GM19395 (cell line): Measurements from ENCODE around the gene BCAS3.

ENCODE experiments used
- ATAC-seq: cut with Tn5 transposase; IDR thresholded peaks from one replicate; pipeline ENCODE4 v1.9.1; 2021; ENCODE audit warnings: mild to moderate bottlenecking, moderate library complexity; ENCODE audit not compliant: unreplicated experiment

BCAS3 gene

GRCh38 chr17:61401389-61402072 is 723.9 kb downstream of the BCAS3 start:
- no peak for ATAC-seq

- no peak for ATAC-seq
These were observed 724.5 kb downstream of the BCAS3 start for GRCh38 chr17:61402073-61402541.

GRCh38 chr17:61402978-61403800 is 725.5 kb downstream of the BCAS3 start:
- no peak for ATAC-seq

- no peak for ATAC-seq
These were observed 726.4 kb downstream of the BCAS3 start for GRCh38 chr17:61403801-61404662.

- ATAC-seq = no peak
These were observed 726.9 kb downstream of the BCAS3 start for GRCh38 chr17:61404663-61404912.

- ATAC-seq = no peak
These were observed 727.4 kb downstream of the BCAS3 start for GRCh38 chr17:61404913-61405685.

GRCh38 chr17:61405686-61406536 is 728.3 kb downstream of the BCAS3 start:
- no peak for ATAC-seq

GRCh38 chr17:61406537-61406845 is 728.8 kb downstream of the BCAS3 start:
- ATAC-seq = no peak

GRCh38 chr17:61406971-61407911 is 729.6 kb downstream of the BCAS3 start:
- no peak for ATAC-seq

GRCh38 chr17:61408151-61409041 is 730.7 kb downstream of the BCAS3 start:
- no peak for ATAC-seq

GRCh38 chr17:61409301-61410112 is 731.9 kb downstream of the BCAS3 start:
- no peak for ATAC-seq

GRCh38 chr17:61410141-61411010 is 732.7 kb downstream of the BCAS3 start:
- ATAC-seq = no peak

- ATAC-seq = no peak
These were observed 733.3 kb downstream of the BCAS3 start for GRCh38 chr17:61411011-61411260.

- ATAC-seq = peak; percentile 5
These were observed 733.9 kb downstream of the BCAS3 start for GRCh38 chr17:61411261-61412142.

GRCh38 chr17:61412143-61412859 is 734.6 kb downstream of the BCAS3 start:
- peak; percentile 68 for ATAC-seq
